ENCODE results near the gene ADAMTS15. TPM values are rescaled to one million over a fixed set of nuclear protein-coding genes. Genes with fewer than 3 reads are reported as not detected.

The ADAMTS15 gene
- total and polyA plus RNA-seq, 10 donors, result 0.41 to 6.9 (median 2.2) TPM

GRCh38 chr11:130454491-130455252 lies 6.2 kb downstream of the ADAMTS15 start:
- no peak overlapping the region for H3K27ac ChIP-seq
- intact Hi-C loops (cut with DNase I; ENCODE audit: low total_unique reads), result no loop called here
- WGBS, 5 donors, result 65 to 73% (median 70%) methylated on average over 12 of the region's 12 CpGs

DNA sequence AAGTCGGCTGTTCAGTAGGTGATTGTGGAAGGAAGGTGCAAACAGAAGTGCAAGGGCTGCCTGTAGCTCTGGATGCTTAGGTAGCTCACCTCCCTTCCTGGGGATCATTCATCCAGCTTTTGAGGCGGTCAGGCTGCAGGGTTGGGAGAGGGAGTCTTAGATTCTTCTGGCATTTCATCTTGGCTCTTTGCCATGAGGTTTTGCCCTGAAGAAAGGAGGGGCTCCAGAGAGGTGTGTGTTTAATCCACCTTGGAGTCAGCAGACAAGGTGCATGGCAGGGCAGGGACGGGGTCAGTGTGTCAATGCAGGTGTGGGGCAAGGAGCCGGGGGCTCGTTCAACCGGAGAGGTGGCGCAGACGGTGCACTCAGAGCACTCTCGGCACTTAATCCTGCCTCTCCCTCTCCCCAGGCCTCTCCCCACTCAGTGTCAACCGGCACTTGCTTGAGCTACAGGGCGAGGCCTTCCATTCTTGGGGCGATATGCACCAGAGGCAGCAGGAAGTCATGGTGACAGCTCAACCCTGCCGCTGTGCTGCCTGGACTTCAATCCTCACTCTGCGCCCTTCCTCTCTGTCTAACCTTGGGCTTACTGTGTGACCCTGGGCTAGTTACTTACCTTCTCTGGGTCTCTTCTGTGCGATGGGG lies 7.2 kb downstream of the ADAMTS15 start:
- intact Hi-C loops (cut with DNase I; ENCODE audit: low total_unique reads), result no loop called here
- H3K27me3 ChIP-seq (replicated peaks in 1 of 7), result peaks cover 0 to 48% (median under 1%) of the 10 kb centered on the region in 7 donors
- peaks cover 0 to 9% (median 0%) of the 10 kb centered on the region in 6 donors for H3K4me1 ChIP-seq
- TF ChIP-seq, protein P1, sequence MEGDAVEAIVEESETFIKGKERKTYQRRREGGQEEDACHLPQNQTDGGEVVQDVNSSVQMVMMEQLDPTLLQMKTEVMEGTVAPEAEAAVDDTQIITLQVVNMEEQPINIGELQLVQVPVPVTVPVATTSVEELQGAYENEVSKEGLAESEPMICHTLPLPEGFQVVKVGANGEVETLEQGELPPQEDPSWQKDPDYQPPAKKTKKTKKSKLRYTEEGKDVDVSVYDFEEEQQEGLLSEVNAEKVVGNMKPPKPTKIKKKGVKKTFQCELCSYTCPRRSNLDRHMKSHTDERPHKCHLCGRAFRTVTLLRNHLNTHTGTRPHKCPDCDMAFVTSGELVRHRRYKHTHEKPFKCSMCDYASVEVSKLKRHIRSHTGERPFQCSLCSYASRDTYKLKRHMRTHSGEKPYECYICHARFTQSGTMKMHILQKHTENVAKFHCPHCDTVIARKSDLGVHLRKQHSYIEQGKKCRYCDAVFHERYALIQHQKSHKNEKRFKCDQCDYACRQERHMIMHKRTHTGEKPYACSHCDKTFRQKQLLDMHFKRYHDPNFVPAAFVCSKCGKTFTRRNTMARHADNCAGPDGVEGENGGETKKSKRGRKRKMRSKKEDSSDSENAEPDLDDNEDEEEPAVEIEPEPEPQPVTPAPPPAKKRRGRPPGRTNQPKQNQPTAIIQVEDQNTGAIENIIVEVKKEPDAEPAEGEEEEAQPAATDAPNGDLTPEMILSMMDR (IDR thresholded peaks at IDR 0.05 in 8 of 11, conservative IDR thresholded peaks at IDR 0.05 in 3 of 11), result no peak
- TF ChIP-seq POLR2A (IDR thresholded peaks at IDR 0.05), result no peak
- no peak for TF ChIP-seq POLR2AphosphoS5 (IDR thresholded peaks at IDR 0.05)
- H3K36me3 ChIP-seq, result no peaks in the 10 kb centered on the region
- no peak overlapping the region for H3K27ac ChIP-seq
- no peak overlapping the region for H3K4me3 ChIP-seq
- WGBS, 5 donors, result 71 to 90% (median 82%) methylated on average over 11 to 15 of the region's 15 CpGs
- no peaks in the 10 kb centered on the region for H3K9me3 ChIP-seq
- DNase-seq, result no peak

More at GRCh38 chr11:130454491-130455252, 6.2 kb downstream of the ADAMTS15 start:
- H3K27me3 ChIP-seq (replicated peaks in 1 of 7), result peaks cover 0 to 56% (median 8%) of the 10 kb centered on the region in 7 donors
- no peak for DNase-seq
- H3K36me3 ChIP-seq, result no peaks in the 10 kb centered on the region
- H3K9me3 ChIP-seq, result no peaks in the 10 kb centered on the region
- H3K4me3 ChIP-seq, result no peak overlapping the region
- H3K4me1 ChIP-seq, result peaks cover 0 to 16% (median 5%) of the 10 kb centered on the region in 6 donors
- no peak for TF ChIP-seq POLR2AphosphoS5 (IDR thresholded peaks at IDR 0.05)
- TF ChIP-seq POLR2A (IDR thresholded peaks at IDR 0.05), result no peak
- TF ChIP-seq, protein P1 (IDR thresholded peaks at IDR 0.05 in 8 of 11, conservative IDR thresholded peaks at IDR 0.05 in 3 of 11), result no peak

DNA sequence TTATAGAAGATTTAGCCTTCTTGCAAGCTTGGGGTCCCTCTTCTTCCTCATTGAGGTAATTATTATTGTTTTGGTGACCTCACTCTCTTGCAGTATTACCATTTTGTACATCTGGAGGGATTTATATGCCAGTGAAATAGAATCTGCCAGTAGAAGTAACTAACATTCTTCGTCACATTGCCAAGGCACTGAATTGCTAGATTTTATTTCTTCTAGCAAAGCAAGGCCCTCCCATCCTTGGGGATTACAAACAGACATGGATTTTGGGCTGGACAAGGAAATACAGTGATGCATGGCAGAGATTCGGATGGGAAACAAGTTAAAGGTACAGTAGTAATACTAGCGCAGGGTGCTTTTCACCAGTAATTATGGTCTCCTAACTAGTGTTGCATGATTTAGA lies 7.8 kb downstream of the ADAMTS15 start:
- Histone ChIP-seq H3K36me3 (no peaks in the 10 kb centered on the region), H3K4me3 (no peak overlapping the region), H3K27me3 (replicated peaks in 1 of 7) (peaks cover 0 to 48% (median 0%) of the 10 kb centered on the region in 7 donors), H3K4me1 (peaks cover 0 to 6% (median 0%) of the 10 kb centered on the region in 6 donors), H3K27ac (no peak overlapping the region), H3K9me3 (no peaks in the 10 kb centered on the region)
- 81 to 94% (median 91%) methylated on average over 3 of the region's 3 CpGs for WGBS, 5 donors
- intact Hi-C loops (cut with DNase I; ENCODE audit: low total_unique reads), result no loop called here
- TF ChIP-seq, protein P1 (IDR thresholded peaks at IDR 0.05 in 8 of 11, conservative IDR thresholded peaks at IDR 0.05 in 3 of 11), result no peak
- TF ChIP-seq POLR2A (IDR thresholded peaks at IDR 0.05), result no peak
- no peak for TF ChIP-seq POLR2AphosphoS5 (IDR thresholded peaks at IDR 0.05)
- no peak for DNase-seq
